Mucosa of gallbladder (tissue), 1 donor: ENCODE measurements around the gene LONP2. TPM values are rescaled to one million over a fixed set of nuclear protein-coding genes. Genes with fewer than 3 reads are reported as not detected.

Source experiments
- DNase-seq: peaks from one replicate; pipeline ENCODE4 v3.0.0-alpha.2; 2020; ENCODE audit warnings: low spot score
- total RNA-seq: library from RNA; stranded (reverse); gene quantifications from one replicate; pipeline ENCODE4 v1.2.1, GENCODE V29; 2021
- donor health status: DM: no; HTN: no; CAD: no.

The LONP2 gene
- 104 TPM for total RNA-seq

GRCh38 chr16:48244080-48244862 lies at the start of gene LONP2:
LONP2 (plus strand) TSS chr16:48244300; CDS start chr16:48244389, 89 bp downstream.
- peak; percentile 92 for DNase-seq

GRCh38 chr16:48194828-48195556 lies 49.1 kb upstream of the LONP2 start:
- DNase-seq, result peak; percentile 77

GRCh38 chr16:48197294-48197693 lies 46.8 kb upstream of the LONP2 start:
- no peak for DNase-seq

- no peak for DNase-seq
These were observed 42.4 kb upstream of the LONP2 start for GRCh38 chr16:48201515-48202201.

- peak; percentile 70 for DNase-seq
These were observed 39.9 kb upstream of the LONP2 start for GRCh38 chr16:48203974-48204824.

GRCh38 chr16:48204825-48205151 lies 39.3 kb upstream of the LONP2 start:
- no peak for DNase-seq

GRCh38 chr16:48206594-48207242 lies 37.4 kb upstream of the LONP2 start:
- no peak for DNase-seq

GRCh38 chr16:48210747-48211146 lies 33.4 kb upstream of the LONP2 start:
- no peak for DNase-seq

- DNase-seq, result no peak
These were observed 32.1 kb upstream of the LONP2 start for GRCh38 chr16:48212033-48212432.

- DNase-seq, result no peak
These were observed 28.4 kb upstream of the LONP2 start for GRCh38 chr16:48215738-48216137.

GRCh38 chr16:48217708-48218107 lies 26.4 kb upstream of the LONP2 start:
- no peak for DNase-seq

GRCh38 chr16:48218473-48218872 lies 25.6 kb upstream of the LONP2 start:
- no peak for DNase-seq

- DNase-seq, result no peak
These were observed 23.2 kb upstream of the LONP2 start for GRCh38 chr16:48220891-48221290.

GRCh38 chr16:48223490-48223889 lies 20.6 kb upstream of the LONP2 start:
- no peak for DNase-seq

- DNase-seq, result no peak
These were observed 18.6 kb upstream of the LONP2 start for GRCh38 chr16:48225456-48225855.

- DNase-seq, result no peak
These were observed 12.2 kb upstream of the LONP2 start for GRCh38 chr16:48231727-48232492.

- no peak for DNase-seq
These were observed 11.5 kb upstream of the LONP2 start for GRCh38 chr16:48232493-48233040.

GRCh38 chr16:48234630-48235029 lies 9.5 kb upstream of the LONP2 start:
- no peak for DNase-seq

GRCh38 chr16:48235058-48235555 lies 9.0 kb upstream of the LONP2 start:
- no peak for DNase-seq

- no peak for DNase-seq
These were observed 8.5 kb upstream of the LONP2 start for GRCh38 chr16:48235556-48236136.
